ENCODE data around the gene STIM2.
"Not testable (repeated sequence)": the region's sequence is repeated elsewhere in the genome, so short reads cannot be mapped to it uniquely, and the experiment has no call there.

DNA sequence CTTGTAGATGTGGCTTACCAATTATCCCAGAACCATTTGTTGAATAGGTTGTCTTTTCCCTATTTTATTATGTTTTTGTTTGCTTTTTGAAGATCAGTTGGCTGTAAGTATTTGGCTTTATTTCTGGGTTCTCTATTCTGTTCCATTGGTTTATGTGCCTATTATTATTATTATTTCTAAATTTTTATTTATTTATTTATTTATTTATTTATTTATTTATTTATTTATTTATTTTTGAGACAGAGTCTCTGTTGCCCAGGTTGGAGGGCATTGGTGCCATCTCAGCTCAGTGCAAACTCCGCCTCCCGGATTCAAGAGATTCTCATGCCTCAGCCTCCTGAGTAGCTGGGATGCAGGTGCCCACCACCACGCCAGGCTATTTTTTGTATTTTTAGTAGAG is 174.5 kb downstream of the STIM2 start:
- not testable (repeated sequence) for TF ChIP-seq POLR2A (IDR thresholded peaks at IDR 0.05)
- TF ChIP-seq, protein P1, sequence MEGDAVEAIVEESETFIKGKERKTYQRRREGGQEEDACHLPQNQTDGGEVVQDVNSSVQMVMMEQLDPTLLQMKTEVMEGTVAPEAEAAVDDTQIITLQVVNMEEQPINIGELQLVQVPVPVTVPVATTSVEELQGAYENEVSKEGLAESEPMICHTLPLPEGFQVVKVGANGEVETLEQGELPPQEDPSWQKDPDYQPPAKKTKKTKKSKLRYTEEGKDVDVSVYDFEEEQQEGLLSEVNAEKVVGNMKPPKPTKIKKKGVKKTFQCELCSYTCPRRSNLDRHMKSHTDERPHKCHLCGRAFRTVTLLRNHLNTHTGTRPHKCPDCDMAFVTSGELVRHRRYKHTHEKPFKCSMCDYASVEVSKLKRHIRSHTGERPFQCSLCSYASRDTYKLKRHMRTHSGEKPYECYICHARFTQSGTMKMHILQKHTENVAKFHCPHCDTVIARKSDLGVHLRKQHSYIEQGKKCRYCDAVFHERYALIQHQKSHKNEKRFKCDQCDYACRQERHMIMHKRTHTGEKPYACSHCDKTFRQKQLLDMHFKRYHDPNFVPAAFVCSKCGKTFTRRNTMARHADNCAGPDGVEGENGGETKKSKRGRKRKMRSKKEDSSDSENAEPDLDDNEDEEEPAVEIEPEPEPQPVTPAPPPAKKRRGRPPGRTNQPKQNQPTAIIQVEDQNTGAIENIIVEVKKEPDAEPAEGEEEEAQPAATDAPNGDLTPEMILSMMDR (IDR thresholded peaks at IDR 0.05), result not testable (repeated sequence)

All from right lobe of liver (tissue), 4 donors.